CD4-positive, alpha-beta T cell treated with Interleukin-17A for 4 hours (primary cell): Measurements from ENCODE around the gene PRR15L.
"Not testable (repeated sequence)": the region's sequence is repeated elsewhere in the genome, so short reads cannot be mapped to it uniquely, and the experiment has no call there.

Experiments used
- DNase-seq: peaks from one replicate; pipeline ENCODE4 v3.0.0-alpha.2; 2020; ENCODE audit warnings: mixed read lengths

Gene PRR15L

DNA sequence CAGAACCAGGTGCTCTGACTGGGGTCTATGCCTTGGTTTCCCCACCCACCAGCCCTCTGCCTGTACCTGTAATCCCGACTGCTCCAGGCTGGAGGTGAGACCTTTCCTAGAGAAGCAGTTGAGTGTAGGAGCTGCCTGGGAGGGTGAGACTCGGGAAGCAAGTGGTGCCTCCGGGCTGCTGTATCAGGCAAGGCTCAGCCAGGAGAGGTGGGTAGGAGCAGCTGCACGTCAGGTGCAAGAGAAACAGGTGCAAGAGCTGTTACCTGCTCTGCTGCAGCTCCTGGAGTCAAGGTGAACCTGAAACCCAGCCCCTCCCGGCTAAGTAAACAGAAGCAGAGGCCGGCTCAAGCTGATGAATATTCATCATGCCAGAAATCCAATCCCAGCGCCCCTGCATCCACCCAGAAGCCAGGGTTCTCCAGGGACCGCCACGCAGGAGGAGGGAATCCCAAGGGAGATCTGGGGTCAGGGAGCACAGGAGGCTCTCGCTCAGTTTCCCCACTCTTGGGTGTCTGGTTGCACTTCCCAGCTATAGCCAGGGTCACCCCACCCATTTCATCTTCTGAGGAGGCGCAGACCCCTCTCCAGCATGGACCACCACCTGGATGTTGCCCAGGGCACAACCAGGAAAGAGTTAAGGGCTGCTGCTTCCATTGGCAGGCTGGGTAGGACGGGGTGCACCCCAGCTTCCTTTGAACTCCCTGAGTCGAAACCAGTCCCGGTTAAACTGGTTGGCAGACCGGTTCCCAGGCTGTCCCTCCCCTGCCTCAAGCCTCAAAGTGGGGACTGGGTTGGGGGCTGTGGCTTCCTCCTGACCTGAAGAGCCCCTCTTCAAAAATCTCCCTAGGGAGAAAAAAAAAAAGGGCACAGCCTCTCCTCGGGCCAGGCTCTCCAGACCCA, at the start of gene PRR15L:
PRR15L (minus strand) TSS at position 293 of the 900 bp plus-strand sequence. CDS start 4,649 bp downstream, outside the sequence.
- DNase-seq: no peak

GRCh38 chr17:48006936-48007709, 49.4 kb upstream of the PRR15L start:
- no peak for DNase-seq

DNA sequence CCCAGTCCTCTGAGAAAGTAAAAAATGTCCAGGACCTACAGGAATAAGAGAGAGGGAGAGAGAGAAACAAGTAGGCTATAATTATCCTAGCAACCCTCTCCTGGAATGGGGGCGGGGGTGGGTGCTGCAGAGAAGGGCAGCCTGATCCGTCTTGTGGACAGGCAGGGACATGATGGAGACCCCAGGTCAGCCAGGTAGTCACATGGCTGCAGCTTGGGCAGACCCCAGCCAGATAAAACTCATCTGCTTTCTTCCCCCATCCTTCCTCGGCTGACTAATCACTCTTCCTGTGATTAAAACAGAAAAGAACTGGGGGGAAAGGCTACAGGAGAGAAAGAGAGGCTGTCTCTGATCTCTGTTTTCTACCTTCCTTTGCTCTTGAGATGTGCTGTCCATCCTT, 47.3 kb upstream of the PRR15L start:
- no peak for DNase-seq

DNA sequence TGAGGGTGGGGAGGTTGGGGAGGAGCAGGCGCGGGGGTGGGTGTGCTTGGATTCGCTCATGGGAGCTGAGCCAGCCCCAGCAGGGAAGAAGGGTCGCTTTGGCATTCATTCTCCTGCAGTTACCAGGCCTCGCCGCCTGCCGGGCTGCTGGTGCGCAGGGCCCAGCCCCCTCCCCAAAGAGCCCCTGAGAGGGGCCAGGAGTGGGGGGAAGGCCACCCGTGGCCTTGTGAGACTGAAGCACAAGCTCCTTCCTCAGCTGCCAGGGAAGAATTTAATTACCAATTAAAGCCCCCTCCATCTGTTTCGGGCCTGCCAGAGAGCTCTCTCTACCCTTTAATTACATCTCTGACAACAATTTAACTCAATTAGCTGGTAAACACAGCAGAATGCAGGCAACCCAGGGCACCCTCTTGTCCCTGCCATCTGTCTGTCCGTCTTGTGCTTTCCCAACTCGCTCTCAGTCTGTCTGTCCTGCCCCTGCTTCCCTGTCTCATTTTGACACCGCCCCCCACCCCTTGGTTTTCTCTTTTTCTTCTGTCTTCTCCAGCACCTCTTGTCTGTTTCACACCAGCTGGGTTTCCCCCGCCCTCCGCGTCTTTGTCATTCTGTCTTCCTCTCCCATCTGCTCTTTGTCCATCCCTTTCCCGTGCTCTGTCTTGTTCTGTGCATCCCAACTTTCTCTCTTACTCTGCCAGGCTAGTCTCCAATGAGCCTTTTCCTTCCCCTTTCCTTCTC, 45.9 kb upstream of the PRR15L start:
- DNase-seq: no peak

GRCh38 chr17:48002916-48003416, 45.3 kb upstream of the PRR15L start:
- DNase-seq: no peak

GRCh38 chr17:48002266-48002915, 44.7 kb upstream of the PRR15L start:
- no peak for DNase-seq

- DNase-seq: not testable (repeated sequence)
These were observed 44.0 kb upstream of the PRR15L start for GRCh38 chr17:48001657-48002056.

GRCh38 chr17:48001197-48001596, 43.5 kb upstream of the PRR15L start:
- no peak for DNase-seq

- DNase-seq: no peak
These were observed 41.9 kb upstream of the PRR15L start for GRCh38 chr17:47999582-47999981.

- no peak for DNase-seq
These were observed 40.4 kb upstream of the PRR15L start for GRCh38 chr17:47998044-47998443.

DNA sequence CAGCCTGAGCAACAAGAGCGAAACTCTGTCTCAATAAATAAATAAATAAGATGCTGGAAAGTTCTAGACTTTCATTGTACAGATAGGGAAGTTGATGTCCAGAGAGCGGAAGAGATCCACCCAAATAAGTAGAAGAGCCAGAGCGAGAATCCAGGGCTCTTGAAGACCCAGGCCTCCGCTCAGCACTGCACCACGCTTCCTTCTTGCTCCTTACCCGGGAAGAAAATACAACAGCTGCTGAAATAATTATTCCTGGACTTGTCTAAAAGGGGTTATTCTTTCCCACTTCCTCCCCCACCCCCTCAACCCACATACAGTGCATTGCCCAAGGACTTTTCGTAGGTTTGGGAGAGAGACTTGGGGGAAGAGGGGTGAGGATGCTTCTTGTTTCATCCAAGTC, 39.9 kb upstream of the PRR15L start:
- no peak for DNase-seq

- DNase-seq: no peak
These were observed 38.5 kb upstream of the PRR15L start for GRCh38 chr17:47996201-47996600.

- DNase-seq: no peak
These were observed 37.7 kb upstream of the PRR15L start for GRCh38 chr17:47995241-47995935.

GRCh38 chr17:47994724-47995123, 37.0 kb upstream of the PRR15L start:
- DNase-seq: no peak

- DNase-seq: no peak
These were observed 36.3 kb upstream of the PRR15L start for GRCh38 chr17:47993964-47994363.

DNA sequence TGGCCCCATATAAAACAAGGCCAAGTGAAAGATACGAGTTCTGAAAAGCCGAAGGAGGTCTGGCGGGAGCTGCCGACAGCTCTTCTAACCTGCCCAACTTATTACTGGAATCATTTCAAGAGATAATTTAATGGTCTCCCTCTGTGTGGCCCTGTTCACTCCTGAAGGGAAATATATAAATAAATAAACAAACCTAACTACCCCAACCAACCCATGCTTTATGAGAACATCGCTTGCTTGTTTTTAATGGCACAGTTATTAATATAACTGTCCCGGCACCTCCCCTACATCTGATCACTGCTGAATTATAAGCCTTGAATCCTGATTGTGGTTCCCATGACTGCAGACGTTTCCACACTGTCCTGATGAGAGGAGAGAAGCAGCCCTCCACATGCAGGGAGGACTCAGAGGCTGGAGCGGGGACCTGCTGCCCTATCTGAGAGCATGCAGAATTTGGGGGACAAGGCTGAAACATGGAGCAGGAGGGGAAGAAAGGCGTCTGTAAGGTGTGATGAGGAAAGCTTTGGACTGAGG, 35.4 kb upstream of the PRR15L start:
- DNase-seq: no peak

GRCh38 chr17:47992216-47992615, 34.5 kb upstream of the PRR15L start:
- no peak for DNase-seq

GRCh38 chr17:47990962-47991731, 33.5 kb upstream of the PRR15L start:
- DNase-seq: no peak

DNA sequence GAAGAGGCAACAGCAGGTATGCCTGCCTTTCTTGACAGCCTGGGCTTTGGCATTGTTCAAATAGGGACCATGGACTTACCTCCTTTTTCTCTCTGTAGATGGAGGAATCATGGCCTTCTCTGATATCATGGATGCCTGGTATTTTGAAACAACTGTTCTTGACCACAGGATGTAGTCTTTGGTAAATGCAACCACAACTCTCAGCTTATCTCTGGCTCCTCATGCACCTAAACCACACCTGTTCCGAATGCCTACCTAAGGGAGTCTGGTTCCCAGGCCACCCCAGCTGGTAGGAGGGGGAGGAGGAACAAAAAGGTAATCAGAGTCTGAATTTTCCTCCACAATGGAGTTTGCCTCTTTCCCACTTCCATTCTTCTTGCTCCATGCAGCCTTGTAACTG, 32.0 kb upstream of the PRR15L start:
- DNase-seq: no peak

DNA sequence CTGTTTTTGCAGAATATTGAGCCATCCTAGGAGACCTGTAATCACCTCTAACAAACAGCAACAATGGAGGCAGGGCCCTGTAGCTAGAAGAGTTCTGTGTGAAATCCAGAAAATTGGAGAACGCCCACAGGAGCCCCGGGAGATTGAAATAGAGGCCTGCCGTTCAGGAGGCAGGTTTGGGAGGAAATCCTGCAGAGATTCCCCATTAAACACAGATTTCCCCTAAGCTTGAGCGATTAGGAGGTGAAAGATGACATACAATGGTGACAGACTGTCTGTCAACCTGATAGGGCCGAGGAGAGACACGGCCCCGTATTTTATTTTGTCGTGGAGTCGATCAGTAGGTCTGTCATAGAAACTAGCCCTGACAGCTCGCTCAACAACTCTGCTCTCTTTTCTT, 31.5 kb upstream of the PRR15L start:
- no peak for DNase-seq

GRCh38 chr17:47988445-47988844, 30.8 kb upstream of the PRR15L start:
- not testable (repeated sequence) for DNase-seq
